Measurements from ENCODE around the gene ACOX1. TPM values are rescaled to one million over a fixed set of nuclear protein-coding genes. Genes with fewer than 3 reads are reported as not detected.
A peak's percentile ranks its signal among the peaks of the same experiment; 100 is the strongest.

Gene ACOX1
- total and polyA plus RNA-seq, 2 of the 13 experiments (the other 11 are each of a cell fraction or from before 2014, with no cell fraction given) = 86.4 to 120 TPM

DNA sequence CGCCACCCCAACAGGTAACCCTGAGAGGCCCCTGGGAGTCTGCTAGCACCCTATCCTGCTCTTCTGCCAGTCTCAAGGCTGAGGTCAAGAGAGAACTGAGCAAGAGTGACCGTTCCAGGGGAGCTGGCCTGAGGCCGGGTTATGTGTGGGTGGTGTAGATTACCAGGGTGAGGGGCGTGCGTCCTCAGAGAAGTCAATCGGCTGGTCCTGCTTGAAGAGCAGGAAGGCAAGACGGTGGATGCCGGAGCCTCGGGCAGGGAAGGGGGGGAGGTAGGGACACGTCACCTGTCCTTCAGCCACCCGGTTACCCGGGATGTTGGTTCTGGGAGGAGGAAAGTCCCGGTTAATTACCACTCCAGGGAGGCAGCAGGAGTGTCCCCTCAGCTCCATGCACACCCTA is 79.6 kb downstream of the ACOX1 start:
- FAIRE-seq (no peak), ATAC-seq (no peak), DNase-seq (ENCODE audit: low spot score) (no peak)
- 96% methylated on average over 13 of the region's 13 CpGs for WGBS (ENCODE audit: low lambda C conversion rate)
- no TSS peak for BruUV-seq (replicated peaks)
- no peak overlapping the region for H3K9ac ChIP-seq (ENCODE audit: insufficient read depth, low read depth, low read length)
- H3K27ac ChIP-seq (ENCODE audit: extremely low read length, insufficient read depth, low read length) = no peak overlapping the region
- H3K79me2 ChIP-seq (ENCODE audit: insufficient read depth, low read length) = peaks cover 28% of the 10 kb centered on the region
- no peak overlapping the region for H3K4me2 ChIP-seq (ENCODE audit: low read depth, low read length)
- POLR2A ChIA-PET = interaction anchor here (4.9 to 7.7 kb wide), 2 partner anchors 22 to 44 kb away, joined by 25 to 66 read pairs; partner anchors contain the start of genes TRIM47 and WBP2
- H3K4me3 ChIP-seq (replicated peaks in 1 of 3; ENCODE audit: insufficient read depth in 1 of 3, low read depth in 2 of 3, low read length in 3 of 3) = no peak overlapping the region
- CTCF ChIA-PET (ENCODE audit: low intra/inter-chr PET ratio, low total read pairs) = no interaction called here
- intact Hi-C loops (cut with micrococcal nuclease; ENCODE audit: unreplicated experiment) = no loop called here
- in situ Hi-C loops (cut with HindIII; ENCODE audit: extremely low pct_ligation_motif_present, low pct_unique_long_range_greater_than_20kb) = no loop called here
- H2AFZ ChIP-seq (ENCODE audit: low read length) = no peak overlapping the region
- H3K9me3 ChIP-seq (ENCODE audit: low read length) = no peaks in the 10 kb centered on the region
- H3K27me3 ChIP-seq (ENCODE audit: control insufficient read depth in 1 of 2, insufficient read depth in 2 of 2, low read length in 2 of 2) = no peaks in the 10 kb centered on the region; a peak in 1 of 5 replicates
- peaks cover 38% of the 10 kb centered on the region for H3K4me1 ChIP-seq (ENCODE audit: insufficient read depth, low read length)
- no peaks in the 10 kb centered on the region for H4K20me1 ChIP-seq (ENCODE audit: insufficient read depth, low read length)
- peaks cover 28 to 53% of the 10 kb centered on the region in 2 experiments for H3K36me3 ChIP-seq (replicated peaks in 1 of 2; ENCODE audit: control insufficient read depth in 1 of 2, insufficient read depth in 2 of 2, low read length in 2 of 2)
- TF ChIP-seq, protein P1, sequence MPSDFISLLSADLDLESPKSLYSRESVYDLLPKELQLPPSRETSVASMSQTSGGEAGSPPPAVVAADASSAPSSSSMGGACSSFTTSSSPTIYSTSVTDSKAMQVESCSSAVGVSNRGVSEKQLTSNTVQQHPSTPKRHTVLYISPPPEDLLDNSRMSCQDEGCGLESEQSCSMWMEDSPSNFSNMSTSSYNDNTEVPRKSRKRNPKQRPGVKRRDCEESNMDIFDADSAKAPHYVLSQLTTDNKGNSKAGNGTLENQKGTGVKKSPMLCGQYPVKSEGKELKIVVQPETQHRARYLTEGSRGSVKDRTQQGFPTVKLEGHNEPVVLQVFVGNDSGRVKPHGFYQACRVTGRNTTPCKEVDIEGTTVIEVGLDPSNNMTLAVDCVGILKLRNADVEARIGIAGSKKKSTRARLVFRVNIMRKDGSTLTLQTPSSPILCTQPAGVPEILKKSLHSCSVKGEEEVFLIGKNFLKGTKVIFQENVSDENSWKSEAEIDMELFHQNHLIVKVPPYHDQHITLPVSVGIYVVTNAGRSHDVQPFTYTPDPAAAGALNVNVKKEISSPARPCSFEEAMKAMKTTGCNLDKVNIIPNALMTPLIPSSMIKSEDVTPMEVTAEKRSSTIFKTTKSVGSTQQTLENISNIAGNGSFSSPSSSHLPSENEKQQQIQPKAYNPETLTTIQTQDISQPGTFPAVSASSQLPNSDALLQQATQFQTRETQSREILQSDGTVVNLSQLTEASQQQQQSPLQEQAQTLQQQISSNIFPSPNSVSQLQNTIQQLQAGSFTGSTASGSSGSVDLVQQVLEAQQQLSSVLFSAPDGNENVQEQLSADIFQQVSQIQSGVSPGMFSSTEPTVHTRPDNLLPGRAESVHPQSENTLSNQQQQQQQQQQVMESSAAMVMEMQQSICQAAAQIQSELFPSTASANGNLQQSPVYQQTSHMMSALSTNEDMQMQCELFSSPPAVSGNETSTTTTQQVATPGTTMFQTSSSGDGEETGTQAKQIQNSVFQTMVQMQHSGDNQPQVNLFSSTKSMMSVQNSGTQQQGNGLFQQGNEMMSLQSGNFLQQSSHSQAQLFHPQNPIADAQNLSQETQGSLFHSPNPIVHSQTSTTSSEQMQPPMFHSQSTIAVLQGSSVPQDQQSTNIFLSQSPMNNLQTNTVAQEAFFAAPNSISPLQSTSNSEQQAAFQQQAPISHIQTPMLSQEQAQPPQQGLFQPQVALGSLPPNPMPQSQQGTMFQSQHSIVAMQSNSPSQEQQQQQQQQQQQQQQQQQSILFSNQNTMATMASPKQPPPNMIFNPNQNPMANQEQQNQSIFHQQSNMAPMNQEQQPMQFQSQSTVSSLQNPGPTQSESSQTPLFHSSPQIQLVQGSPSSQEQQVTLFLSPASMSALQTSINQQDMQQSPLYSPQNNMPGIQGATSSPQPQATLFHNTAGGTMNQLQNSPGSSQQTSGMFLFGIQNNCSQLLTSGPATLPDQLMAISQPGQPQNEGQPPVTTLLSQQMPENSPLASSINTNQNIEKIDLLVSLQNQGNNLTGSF (CRISPR knock-in tag; IDR thresholded peaks at IDR 0.05) = no peak
- TF ChIP-seq KLF15 (CRISPR knock-in tag; IDR thresholded peaks at IDR 0.05; ENCODE audit: borderline replicate concordance) (no peak), YEATS2 (CRISPR knock-in tag; IDR thresholded peaks at IDR 0.05; ENCODE audit: borderline replicate concordance) (no peak), POLR2G (IDR thresholded peaks at IDR 0.05; ENCODE audit: low read depth, low read length) (0 out of 2 replicates have a peak, but pooled peaks have one; percentile 18), ZNF720 (CRISPR knock-in tag; IDR thresholded peaks at IDR 0.05) (no peak), THAP11 (CRISPR knock-in tag; IDR thresholded peaks at IDR 0.05) (no peak)
- TF ChIP-seq, protein P2, sequence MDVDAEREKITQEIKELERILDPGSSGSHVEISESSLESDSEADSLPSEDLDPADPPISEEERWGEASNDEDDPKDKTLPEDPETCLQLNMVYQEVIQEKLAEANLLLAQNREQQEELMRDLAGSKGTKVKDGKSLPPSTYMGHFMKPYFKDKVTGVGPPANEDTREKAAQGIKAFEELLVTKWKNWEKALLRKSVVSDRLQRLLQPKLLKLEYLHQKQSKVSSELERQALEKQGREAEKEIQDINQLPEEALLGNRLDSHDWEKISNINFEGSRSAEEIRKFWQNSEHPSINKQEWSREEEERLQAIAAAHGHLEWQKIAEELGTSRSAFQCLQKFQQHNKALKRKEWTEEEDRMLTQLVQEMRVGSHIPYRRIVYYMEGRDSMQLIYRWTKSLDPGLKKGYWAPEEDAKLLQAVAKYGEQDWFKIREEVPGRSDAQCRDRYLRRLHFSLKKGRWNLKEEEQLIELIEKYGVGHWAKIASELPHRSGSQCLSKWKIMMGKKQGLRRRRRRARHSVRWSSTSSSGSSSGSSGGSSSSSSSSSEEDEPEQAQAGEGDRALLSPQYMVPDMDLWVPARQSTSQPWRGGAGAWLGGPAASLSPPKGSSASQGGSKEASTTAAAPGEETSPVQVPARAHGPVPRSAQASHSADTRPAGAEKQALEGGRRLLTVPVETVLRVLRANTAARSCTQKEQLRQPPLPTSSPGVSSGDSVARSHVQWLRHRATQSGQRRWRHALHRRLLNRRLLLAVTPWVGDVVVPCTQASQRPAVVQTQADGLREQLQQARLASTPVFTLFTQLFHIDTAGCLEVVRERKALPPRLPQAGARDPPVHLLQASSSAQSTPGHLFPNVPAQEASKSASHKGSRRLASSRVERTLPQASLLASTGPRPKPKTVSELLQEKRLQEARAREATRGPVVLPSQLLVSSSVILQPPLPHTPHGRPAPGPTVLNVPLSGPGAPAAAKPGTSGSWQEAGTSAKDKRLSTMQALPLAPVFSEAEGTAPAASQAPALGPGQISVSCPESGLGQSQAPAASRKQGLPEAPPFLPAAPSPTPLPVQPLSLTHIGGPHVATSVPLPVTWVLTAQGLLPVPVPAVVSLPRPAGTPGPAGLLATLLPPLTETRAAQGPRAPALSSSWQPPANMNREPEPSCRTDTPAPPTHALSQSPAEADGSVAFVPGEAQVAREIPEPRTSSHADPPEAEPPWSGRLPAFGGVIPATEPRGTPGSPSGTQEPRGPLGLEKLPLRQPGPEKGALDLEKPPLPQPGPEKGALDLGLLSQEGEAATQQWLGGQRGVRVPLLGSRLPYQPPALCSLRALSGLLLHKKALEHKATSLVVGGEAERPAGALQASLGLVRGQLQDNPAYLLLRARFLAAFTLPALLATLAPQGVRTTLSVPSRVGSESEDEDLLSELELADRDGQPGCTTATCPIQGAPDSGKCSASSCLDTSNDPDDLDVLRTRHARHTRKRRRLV (CRISPR knock-in tag; IDR thresholded peaks at IDR 0.05) = no peak
